Gastrocnemius medialis (tissue), 4 donors: ENCODE results near the gene SETBP1. TPM values are rescaled to one million over a fixed set of nuclear protein-coding genes. Genes with fewer than 3 reads are reported as not detected.

Source experiments
- ATAC-seq, 2 donors: fragments of 150-250 bp; one replicate each; pipeline ENCODE4 v1.9.1; 2016
- DNase-seq, 2 donors: peaks; one replicate each; pipeline ENCODE4 v3.0.0-alpha.2; 2019
- H3K27ac ChIP-seq, 4 donors: fragments of 200-600 bp; sonication (generic); 1 replicate in 1 of 4; 2 replicates in 3 of 4; pipeline ENCODE4 v1.5.1; 2016 to 2018; ENCODE audit warnings: mild to moderate bottlenecking in 2 of 4, moderate library complexity in 1 of 4
- H3K27me3 ChIP-seq, 3 donors: fragments of 200-600 bp; sonication (generic) in 2 of 3; 1 replicate in 1 of 3; 2 replicates in 2 of 3; pipeline versions ENCODE4 v1.5.1 to v1.6.0; 2016 to 2019; ENCODE audit warnings: mild to moderate bottlenecking in 1 of 3, moderate library complexity in 1 of 3
- H3K36me3 ChIP-seq, 2 donors: fragments of 200-600 bp; sonication (generic) in 1 of 2; one replicate each; pipeline ENCODE4 v1.5.1; 2017 to 2018
- H3K4me1 ChIP-seq, 2 donors: fragments of 200-600 bp; sonication (generic) in 1 of 2; one replicate each; pipeline ENCODE4 v1.5.1; 2016 to 2017; ENCODE audit warnings: mild to moderate bottlenecking in 2 of 2
- H3K4me3 ChIP-seq, 4 donors: fragments of 200-600 bp; sonication (generic) in 3 of 4; 1 replicate in 1 of 4; 2 replicates in 3 of 4; pipeline ENCODE4 v1.5.1; 2016 to 2019; ENCODE audit warnings: mild to moderate bottlenecking in 2 of 4
- H3K9me3 ChIP-seq, 3 donors: fragments of 200-600 bp; sonication (generic) in 2 of 3; 1 replicate in 1 of 3; 2 replicates in 2 of 3; pipeline ENCODE4 v1.5.1; 2016 to 2019
- POLR2A ChIP-seq, 2 donors: fragments of 450-650 bp; IDR thresholded peaks; one replicate each; pipeline ENCODE4 v1.6.1; 2017; ENCODE audit warnings: antibody characterized with exemption in 2 of 2, mild to moderate bottlenecking in 2 of 2, moderate library complexity in 2 of 2
- in situ Hi-C, 4 donors: fragments of 200-750 bp; cut with MboI; loops; one replicate each; pipeline versions ENCODE4 v1.15.0 to v1.8.0; 2017; ENCODE audit warnings: low sequenced_read_pairs in 4 of 4
- intact Hi-C: fragments of 100-400 bp; cut with DNase I; formaldehyde crosslinking; loops from one replicate; pipeline ENCODE4 v1.15.1; 2023; ENCODE audit warnings: low total_unique reads
- total RNA-seq, 4 donors: library from RNA; depleted of rRNA; stranded (reverse); fragments of >200 nt; gene quantifications; one replicate each; pipeline versions ENCODE4 v1.1.0 to v1.2.3, GENCODE V29; 2016
- TF ChIP-seq, protein P1 (sequence below), 5 experiments: fragments of 450-650 bp in 3 of 5; fragments of 200-600 bp in 2 of 5; sonication (generic) in 2 of 5; IDR thresholded peaks in 4 of 5; conservative IDR thresholded peaks in 1 of 5; 1 replicate in 4 of 5; 2 replicates in 1 of 5; pipeline ENCODE4 v1.5.1; 2016 to 2019; ENCODE audit warnings: antibody characterized with exemption in 5 of 5, mild to moderate bottlenecking in 3 of 5, moderate library complexity in 3 of 5

Gene SETBP1
- total RNA-seq, 4 donors from 2014 or later = 9.2 to 20.0 (median 15.3) TPM

DNA sequence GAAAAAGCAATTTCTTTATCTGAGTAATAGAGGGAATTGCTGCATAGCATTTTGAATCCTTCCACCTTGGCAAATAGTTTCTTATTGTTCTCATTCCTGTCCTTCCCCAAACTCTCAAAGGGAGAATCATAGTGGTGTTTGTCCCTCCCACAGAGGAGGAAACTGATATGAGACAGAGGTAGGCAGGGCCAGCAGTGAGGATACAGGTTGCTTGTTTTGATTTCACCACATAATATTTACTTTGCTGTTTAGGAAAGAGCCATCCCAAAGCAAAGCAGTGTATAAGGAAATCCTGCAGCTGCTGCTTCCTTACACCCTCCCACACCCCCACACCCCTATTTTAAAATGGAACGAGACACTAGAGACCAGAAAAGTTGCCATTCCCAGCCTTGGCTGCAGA, 195.3 kb downstream of the SETBP1 start:
- H3K27me3 ChIP-seq = no peaks in the 10 kb centered on the region
- H3K27ac ChIP-seq = peak overlapping the region in 1 of 4 donors; percentile 9
- H3K9me3 ChIP-seq = no peaks in the 10 kb centered on the region
- intact Hi-C loops (no loop called here), in situ Hi-C loops (no loop called here)
- peaks cover 32 to 36% of the 10 kb centered on the region in 2 donors for H3K4me1 ChIP-seq
- H3K4me3 ChIP-seq = no peak overlapping the region
- ATAC-seq (no peak), DNase-seq (no peak)
- TF ChIP-seq, protein P1, sequence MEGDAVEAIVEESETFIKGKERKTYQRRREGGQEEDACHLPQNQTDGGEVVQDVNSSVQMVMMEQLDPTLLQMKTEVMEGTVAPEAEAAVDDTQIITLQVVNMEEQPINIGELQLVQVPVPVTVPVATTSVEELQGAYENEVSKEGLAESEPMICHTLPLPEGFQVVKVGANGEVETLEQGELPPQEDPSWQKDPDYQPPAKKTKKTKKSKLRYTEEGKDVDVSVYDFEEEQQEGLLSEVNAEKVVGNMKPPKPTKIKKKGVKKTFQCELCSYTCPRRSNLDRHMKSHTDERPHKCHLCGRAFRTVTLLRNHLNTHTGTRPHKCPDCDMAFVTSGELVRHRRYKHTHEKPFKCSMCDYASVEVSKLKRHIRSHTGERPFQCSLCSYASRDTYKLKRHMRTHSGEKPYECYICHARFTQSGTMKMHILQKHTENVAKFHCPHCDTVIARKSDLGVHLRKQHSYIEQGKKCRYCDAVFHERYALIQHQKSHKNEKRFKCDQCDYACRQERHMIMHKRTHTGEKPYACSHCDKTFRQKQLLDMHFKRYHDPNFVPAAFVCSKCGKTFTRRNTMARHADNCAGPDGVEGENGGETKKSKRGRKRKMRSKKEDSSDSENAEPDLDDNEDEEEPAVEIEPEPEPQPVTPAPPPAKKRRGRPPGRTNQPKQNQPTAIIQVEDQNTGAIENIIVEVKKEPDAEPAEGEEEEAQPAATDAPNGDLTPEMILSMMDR (IDR thresholded peaks at IDR 0.05 in 4 of 5, conservative IDR thresholded peaks at IDR 0.05 in 1 of 5) = no peak
- no peak for TF ChIP-seq POLR2A (IDR thresholded peaks at IDR 0.05)
- no peaks in the 10 kb centered on the region for H3K36me3 ChIP-seq

DNA sequence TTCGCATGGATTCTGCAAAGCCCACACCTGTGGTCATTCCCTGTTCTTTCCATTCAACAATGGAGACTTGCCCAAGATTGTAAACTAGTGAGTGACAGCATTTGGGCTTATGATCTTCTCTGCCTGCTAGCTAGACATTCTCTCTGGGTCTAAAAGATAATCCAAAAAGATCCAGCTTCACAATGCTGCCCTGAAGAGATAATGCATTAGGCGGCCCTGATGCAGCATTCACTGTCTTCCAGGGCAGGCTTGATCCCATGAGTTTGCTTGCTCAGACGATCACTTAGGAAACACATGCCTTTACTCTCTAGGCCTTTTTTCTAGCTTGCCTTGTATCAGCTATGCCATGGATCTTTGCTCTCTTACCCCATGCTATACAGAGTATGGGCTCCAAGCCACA, 196.1 kb downstream of the SETBP1 start:
- peaks cover 39 to 44% of the 10 kb centered on the region in 2 donors for H3K4me1 ChIP-seq
- no peak for DNase-seq
- H3K4me3 ChIP-seq = no peak overlapping the region
- ATAC-seq = no peak
- intact Hi-C loops (no loop called here), in situ Hi-C loops (no loop called here)
- no peaks in the 10 kb centered on the region for H3K9me3 ChIP-seq
- no peaks in the 10 kb centered on the region for H3K36me3 ChIP-seq
- H3K27ac ChIP-seq = no peak overlapping the region
- H3K27me3 ChIP-seq = no peaks in the 10 kb centered on the region
- TF ChIP-seq, protein P1 (IDR thresholded peaks at IDR 0.05 in 4 of 5, conservative IDR thresholded peaks at IDR 0.05 in 1 of 5) = no peak
- no peak for TF ChIP-seq POLR2A (IDR thresholded peaks at IDR 0.05)

DNA sequence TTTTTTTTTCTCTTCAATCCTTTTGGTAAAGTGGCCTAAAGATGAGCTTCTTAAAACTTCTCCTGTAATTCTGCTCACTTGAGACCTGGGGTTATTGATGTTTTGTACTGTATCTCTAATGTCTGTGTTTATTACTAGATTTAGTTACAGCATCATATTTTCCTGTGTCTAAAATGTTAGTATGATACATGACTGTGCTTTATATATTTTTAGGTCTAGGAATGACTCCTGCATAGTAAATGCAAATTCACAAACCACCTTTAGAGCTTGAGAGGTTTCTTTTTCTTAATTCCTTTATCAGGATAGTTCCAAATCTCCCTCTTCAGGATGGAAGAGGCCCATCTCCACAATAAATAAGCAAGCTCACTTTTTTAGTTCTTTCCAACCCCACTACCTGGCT, 197.6 kb downstream of the SETBP1 start:
- Histone ChIP-seq H3K27me3 (no peaks in the 10 kb centered on the region), H3K36me3 (no peaks in the 10 kb centered on the region), H3K9me3 (no peaks in the 10 kb centered on the region), H3K4me1 (peaks cover 49% of the 10 kb centered on the region in 2 donors), H3K4me3 (no peak overlapping the region), H3K27ac (no peak overlapping the region)
- in situ Hi-C loops = no loop called here
- DNase-seq (no peak), ATAC-seq (no peak)
- intact Hi-C loops = no loop called here
- no peak for TF ChIP-seq POLR2A (IDR thresholded peaks at IDR 0.05)
- TF ChIP-seq, protein P1 (IDR thresholded peaks at IDR 0.05 in 4 of 5, conservative IDR thresholded peaks at IDR 0.05 in 1 of 5) = no peak

DNA sequence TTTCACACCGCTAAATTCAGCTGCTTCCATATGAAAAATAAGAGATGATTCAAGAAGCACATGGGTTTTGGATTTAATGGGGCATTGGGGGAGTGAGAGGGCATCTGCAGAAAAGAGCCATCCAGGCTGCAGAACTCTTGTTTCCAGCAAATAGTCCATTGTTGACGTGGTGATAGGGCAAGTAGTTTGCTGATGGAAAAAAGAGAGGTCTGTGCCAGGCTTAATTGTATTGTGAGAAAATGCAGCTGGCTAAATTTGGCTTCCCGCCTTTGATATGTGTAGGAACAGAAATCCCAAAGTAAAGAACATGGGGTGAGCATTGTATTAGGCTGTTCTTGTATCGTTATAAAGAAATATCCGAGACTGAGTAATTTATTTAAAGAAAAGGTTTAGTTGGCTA, 199.5 kb downstream of the SETBP1 start:
- in situ Hi-C loops (no loop called here), intact Hi-C loops (no loop called here)
- Histone ChIP-seq H3K36me3 (no peaks in the 10 kb centered on the region), H3K4me3 (no peak overlapping the region), H3K9me3 (no peaks in the 10 kb centered on the region), H3K27me3 (no peaks in the 10 kb centered on the region), H3K4me1 (peaks cover 52 to 60% of the 10 kb centered on the region in 2 donors), H3K27ac (no peak overlapping the region)
- no peak for ATAC-seq
- TF ChIP-seq POLR2A (IDR thresholded peaks at IDR 0.05) = no peak
- TF ChIP-seq, protein P1 (IDR thresholded peaks at IDR 0.05 in 4 of 5, conservative IDR thresholded peaks at IDR 0.05 in 1 of 5) = no peak
- DNase-seq = no peak
